HEK293T (cell line): Measurements from ENCODE around the gene LRRC10.

Source experiments
- CTCF ChIA-PET: fragments of 350-600 bp; formaldehyde crosslinking; extraction: SDS; loops from one replicate; lab custom pipeline; 2021; ENCODE audit warnings: antibody characterized with exemption, inconsistent platforms; lab: Yijun Ruan, JAX
- POLR2A ChIA-PET: fragments of 350-600 bp; formaldehyde crosslinking; extraction: SDS; loops from one replicate; lab custom pipeline; 2020; ENCODE audit warnings: antibody characterized with exemption, inconsistent platforms; lab: Yijun Ruan, JAX
- DNase-seq: peaks from one replicate; pipeline ENCODE4 v3.0.0; 2012; ENCODE audit warnings: mixed read lengths; ENCODE audit errors: extremely low spot score
- ARNT ChIP-seq: fragments of 450-650 bp; IDR thresholded peaks from 2 replicates; pipeline ENCODE4 v1.6.1; 2017; ENCODE audit warnings: mild to moderate bottlenecking
- BHLHE40 ChIP-seq: fragments of 450-650 bp; IDR thresholded peaks from 2 replicates; pipeline ENCODE4 v1.6.1; 2016; ENCODE audit warnings: mild to moderate bottlenecking, moderate library complexity, borderline replicate concordance
- CTBP1 ChIP-seq: fragments of 450-650 bp; IDR thresholded peaks from 2 replicates; pipeline ENCODE4 v1.6.1; 2016; ENCODE audit warnings: borderline replicate concordance
- ELF4 ChIP-seq: fragments of 450-650 bp; IDR thresholded peaks from 2 replicates; pipeline ENCODE4 v1.6.1; 2017; ENCODE audit warnings: antibody characterized with exemption
- FOXA1 ChIP-seq: fragments of 450-650 bp; IDR thresholded peaks from 2 replicates; pipeline ENCODE4 v1.6.1; 2016; ENCODE audit warnings: mild to moderate bottlenecking
- FOXK2 ChIP-seq: fragments of 450-650 bp; IDR thresholded peaks from 2 replicates; pipeline ENCODE4 v1.6.1; 2016; ENCODE audit warnings: mild to moderate bottlenecking
- FOXM1 ChIP-seq: fragments of 450-650 bp; IDR thresholded peaks from 2 replicates; pipeline ENCODE4 v1.6.1; 2017; ENCODE audit warnings: mild to moderate bottlenecking, borderline replicate concordance
- HDGF ChIP-seq: fragments of 450-650 bp; IDR thresholded peaks from 2 replicates; pipeline ENCODE4 v1.6.1; 2017; ENCODE audit warnings: antibody characterized with exemption, borderline replicate concordance
- L3MBTL2 ChIP-seq: fragments of 450-650 bp; conservative IDR thresholded peaks from 2 replicates; pipeline ENCODE4 v1.6.1; 2016; ENCODE audit warnings: mild to moderate bottlenecking
- LEF1 ChIP-seq: fragments of 450-650 bp; IDR thresholded peaks from 2 replicates; pipeline ENCODE4 v1.6.1; 2017; ENCODE audit warnings: mild to moderate bottlenecking, borderline replicate concordance
- NFRKB ChIP-seq: fragments of 450-650 bp; IDR thresholded peaks from 2 replicates; pipeline ENCODE4 v1.6.1; 2016; ENCODE audit warnings: mild to moderate bottlenecking, moderate library complexity
- SP1 ChIP-seq: fragments of 450-650 bp; IDR thresholded peaks from 2 replicates; pipeline ENCODE4 v1.6.1; 2017
- SUZ12 ChIP-seq: fragments of 450-650 bp; IDR thresholded peaks from 2 replicates; pipeline ENCODE4 v1.6.1; 2016; ENCODE audit warnings: mild to moderate bottlenecking
- TARDBP ChIP-seq: fragments of 450-650 bp; IDR thresholded peaks from 2 replicates; pipeline ENCODE4 v1.6.1; 2016
- ZNF384 ChIP-seq: fragments of 450-650 bp; IDR thresholded peaks from 2 replicates; pipeline ENCODE4 v1.6.1; 2016
- TF ChIP-seq, protein P1 (sequence below): fragments of 450-650 bp; IDR thresholded peaks from 2 replicates; pipeline ENCODE4 v1.6.1; 2016

LRRC10 gene

DNA sequence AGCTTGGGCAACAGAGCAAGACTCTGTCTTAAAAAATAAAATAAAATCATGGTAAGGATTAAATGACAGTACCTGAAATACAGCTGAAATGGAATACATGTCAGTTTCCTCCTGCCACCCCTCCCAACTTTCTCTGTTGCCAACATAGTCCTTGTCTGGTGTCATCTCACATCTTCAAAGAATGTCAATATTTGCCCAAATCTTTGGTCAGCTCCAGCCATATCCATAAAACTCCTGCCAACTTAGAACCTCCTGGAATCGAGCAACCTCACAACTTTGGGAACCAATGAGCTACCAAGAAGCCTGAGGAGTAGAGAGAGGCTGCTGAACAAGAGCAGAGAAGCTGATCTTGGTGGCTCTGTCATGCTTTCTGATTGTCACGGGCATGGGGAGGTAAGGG, 10.8 kb upstream of the LRRC10 start:
- ChIA-PET CTCF (no interaction called here), POLR2A (no interaction called here)
- TF ChIP-seq ARNT (no peak), ZNF384 (no peak), NFRKB (no peak), TARDBP (no peak), FOXK2 (no peak), HDGF (no peak), CTBP1 (no peak), FOXM1 (no peak), FOXA1 (no peak), ELF4 (no peak), BHLHE40 (no peak)
- TF ChIP-seq, protein P1, sequence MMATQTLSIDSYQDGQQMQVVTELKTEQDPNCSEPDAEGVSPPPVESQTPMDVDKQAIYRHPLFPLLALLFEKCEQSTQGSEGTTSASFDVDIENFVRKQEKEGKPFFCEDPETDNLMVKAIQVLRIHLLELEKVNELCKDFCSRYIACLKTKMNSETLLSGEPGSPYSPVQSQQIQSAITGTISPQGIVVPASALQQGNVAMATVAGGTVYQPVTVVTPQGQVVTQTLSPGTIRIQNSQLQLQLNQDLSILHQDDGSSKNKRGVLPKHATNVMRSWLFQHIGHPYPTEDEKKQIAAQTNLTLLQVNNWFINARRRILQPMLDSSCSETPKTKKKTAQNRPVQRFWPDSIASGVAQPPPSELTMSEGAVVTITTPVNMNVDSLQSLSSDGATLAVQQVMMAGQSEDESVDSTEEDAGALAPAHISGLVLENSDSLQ = no peak
- DNase-seq = no peak

GRCh38 chr12:69620921-69621320, 10.2 kb upstream of the LRRC10 start:
- no peak for DNase-seq
- ChIA-PET POLR2A (no interaction called here), CTCF (no interaction called here)
- TF ChIP-seq ARNT (no peak), FOXM1 (no peak)

DNA sequence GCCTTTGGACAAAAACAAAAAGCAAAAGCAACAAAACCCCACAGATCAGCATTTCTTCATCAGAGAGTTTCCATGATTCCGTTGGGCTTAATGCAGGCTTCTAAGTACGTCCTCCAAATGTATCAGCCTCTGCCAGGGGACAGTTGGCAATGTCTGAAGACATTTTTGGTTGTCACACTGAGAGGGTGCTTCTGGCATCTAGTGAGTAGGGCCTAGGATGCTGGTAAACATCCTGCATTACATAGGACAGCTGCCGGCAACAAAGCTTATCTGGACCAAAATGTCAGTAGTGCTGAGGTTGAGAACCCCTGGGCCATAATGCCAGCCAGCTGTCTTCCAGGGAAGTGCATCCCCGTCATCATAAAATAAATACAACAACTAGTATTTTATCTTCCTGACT, 9.4 kb upstream of the LRRC10 start:
- POLR2A ChIA-PET = no interaction called here
- no peak for TF ChIP-seq TARDBP
- DNase-seq = no peak
- CTCF ChIA-PET = interaction anchor here (1.6 kb wide), 1 partner anchor 20 kb away, joined by 5 read pairs; no protein-coding TSS in a partner anchor

GRCh38 chr12:69619050-69619449, 8.3 kb upstream of the LRRC10 start:
- no peak for TF ChIP-seq LEF1
- TF ChIP-seq ELF4 = no peak
- TF ChIP-seq BHLHE40 = no peak
- TF ChIP-seq, protein P1 = no peak
- no peak for TF ChIP-seq CTBP1
- no peak for TF ChIP-seq ZNF384
- no peak for TF ChIP-seq NFRKB
- no peak for TF ChIP-seq FOXA1
- TF ChIP-seq SUZ12 = no peak
- TF ChIP-seq L3MBTL2 = no peak
- DNase-seq = no peak
- ChIA-PET POLR2A (no interaction called here), CTCF (interaction anchor here (0.6 to 1.6 kb wide), 2 partner anchors 21 to 36 kb away, joined by 5 to 6 read pairs; no protein-coding TSS in a partner anchor)

DNA sequence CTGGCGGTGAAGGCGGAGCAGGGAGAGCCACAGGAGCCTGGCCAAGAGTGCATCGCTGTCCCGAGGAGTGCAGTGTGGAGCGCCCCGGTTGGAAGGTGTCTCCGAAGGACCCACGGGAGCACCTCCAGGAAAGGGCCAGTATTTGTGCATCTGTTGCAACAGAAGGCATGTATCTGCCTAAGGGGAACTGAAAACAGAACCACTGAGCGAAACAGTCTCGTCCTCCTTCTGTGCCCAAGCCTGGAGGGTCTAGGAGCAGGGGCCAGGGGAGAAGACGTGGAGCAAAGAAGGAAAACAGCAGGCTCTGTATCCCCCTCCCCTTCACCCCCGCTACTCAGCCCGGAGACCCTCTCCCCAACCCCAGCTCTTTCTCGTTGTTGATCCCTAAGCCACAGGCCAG, 5.3 kb upstream of the LRRC10 start:
- CTCF ChIA-PET = no interaction called here
- POLR2A ChIA-PET = no interaction called here
- no peak for DNase-seq

DNA sequence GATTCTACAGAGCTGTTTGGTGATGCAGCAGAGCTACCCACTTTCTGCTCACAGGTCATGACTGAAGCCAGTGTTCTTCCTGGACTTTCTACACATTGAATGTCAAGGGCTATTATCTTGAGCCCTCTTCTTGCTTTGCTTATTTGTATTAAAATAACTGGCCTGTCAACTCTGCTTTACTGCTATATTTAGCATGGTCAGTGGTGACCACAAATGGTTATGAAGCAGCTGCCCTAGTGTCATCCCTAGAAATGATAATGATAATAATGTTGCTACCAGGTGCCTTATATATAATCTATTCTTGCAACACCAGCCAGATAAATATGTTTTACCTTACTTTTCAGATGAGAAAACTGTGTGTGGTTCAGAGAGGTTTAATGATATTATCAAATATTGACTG, 2.6 kb upstream of the LRRC10 start:
- ChIA-PET POLR2A (no interaction called here), CTCF (no interaction called here)
- DNase-seq = no peak

More for the DNA sequence above, 5.3 kb upstream of the LRRC10 start:
- TF ChIP-seq, protein P1 = no peak

More for the DNA sequence above, 2.6 kb upstream of the LRRC10 start:
- TF ChIP-seq ELF4 (no peak), TARDBP (no peak), NFRKB (no peak), BHLHE40 (no peak), SUZ12 (no peak), FOXK2 (no peak), ZNF384 (no peak), CTBP1 (no peak), HDGF (no peak), L3MBTL2 (no peak), LEF1 (no peak), SP1 (no peak), FOXM1 (no peak), ARNT (no peak), FOXA1 (no peak)
- TF ChIP-seq, protein P1 = no peak
